ENCODE results near the gene LRTM2. TPM values are rescaled to one million over a fixed set of nuclear protein-coding genes. Genes with fewer than 3 reads are reported as not detected.
A peak's percentile ranks its signal among the peaks of the same experiment; 100 is the strongest.

The LRTM2 gene
- polyA plus RNA-seq, 1 donor from 2014 or later: 2.4 TPM

- H3F3A ChIP-seq (ENCODE audit: insufficient read depth, low read length, poor library complexity, severe bottlenecking): no peaks in the 10 kb centered on the region
- H3K4me2 ChIP-seq (ENCODE audit: low read length): no peak overlapping the region
- H3K27ac ChIP-seq (ENCODE audit: low read length): no peak overlapping the region
- H3K9me2 ChIP-seq (ENCODE audit: insufficient read depth, low read length): no peaks in the 10 kb centered on the region
- H3K4me3 ChIP-seq (ENCODE audit: low read length): peak overlapping the region; percentile 46
- no peaks in the 10 kb centered on the region for H3K27me3 ChIP-seq (ENCODE audit: insufficient read depth, low read depth, low read length)
- H3K36me3 ChIP-seq (ENCODE audit: insufficient read depth, low read length): no peaks in the 10 kb centered on the region
- no peaks in the 10 kb centered on the region for H4K20me1 ChIP-seq (ENCODE audit: insufficient read depth)
- no peaks in the 10 kb centered on the region for H3K79me2 ChIP-seq (replicated peaks; ENCODE audit: insufficient read depth, low read length)
- no peaks in the 10 kb centered on the region for H3K9me3 ChIP-seq (ENCODE audit: low read length)
- TF ChIP-seq RAD21 (conservative IDR thresholded peaks at IDR 0.05) (peak; percentile 98), CTCF (IDR thresholded peaks at IDR 0.05; ENCODE audit: poor library complexity, severe bottlenecking) (peak; percentile 98), TAF1 (IDR thresholded peaks at IDR 0.05; ENCODE audit: low read depth) (no peak), SMC3 (conservative IDR thresholded peaks at IDR 0.05; ENCODE audit: poor library complexity) (peak; percentile 100), MXI1 (conservative IDR thresholded peaks at IDR 0.05; ENCODE audit: poor library complexity, severe bottlenecking) (peak; percentile 32)
- peak overlapping the region; percentile 16 for H3K9ac ChIP-seq (ENCODE audit: low read length)
- H2AFZ ChIP-seq (ENCODE audit: low read depth, low read length): no peak overlapping the region
Measured at GRCh38 chr12:1795785-1796514, 24.4 kb upstream of the LRTM2 start.

GRCh38 chr12:1796515-1797010, 23.8 kb upstream of the LRTM2 start:
- Histone ChIP-seq H3K4me3 (ENCODE audit: low read length) (peak overlapping the region; percentile 46), H3K27ac (ENCODE audit: low read length) (no peak overlapping the region)

GRCh38 chr12:1797011-1797901, 23.1 kb upstream of the LRTM2 start:
- Histone ChIP-seq H2AFZ (ENCODE audit: low read depth, low read length) (no peak overlapping the region), H3F3A (ENCODE audit: insufficient read depth, low read length, poor library complexity, severe bottlenecking) (no peaks in the 10 kb centered on the region), H3K4me3 (ENCODE audit: low read length) (no peak overlapping the region), H3K27ac (ENCODE audit: low read length) (no peak overlapping the region), H3K4me2 (ENCODE audit: low read length) (no peak overlapping the region), H3K27me3 (ENCODE audit: insufficient read depth, low read depth, low read length) (no peaks in the 10 kb centered on the region), H3K9me2 (ENCODE audit: insufficient read depth, low read length) (no peaks in the 10 kb centered on the region), H3K9me3 (ENCODE audit: low read length) (no peaks in the 10 kb centered on the region), H3K36me3 (ENCODE audit: insufficient read depth, low read length) (no peaks in the 10 kb centered on the region), H3K9ac (ENCODE audit: low read length) (no peak overlapping the region), H3K79me2 (replicated peaks; ENCODE audit: insufficient read depth, low read length) (no peaks in the 10 kb centered on the region), H4K20me1 (ENCODE audit: insufficient read depth) (no peaks in the 10 kb centered on the region)
- no peak for TF ChIP-seq EZH2 (IDR thresholded peaks at IDR 0.05; ENCODE audit: borderline replicate concordance, insufficient read depth, low read length, poor library complexity, severe bottlenecking)
- TF ChIP-seq CTCF (IDR thresholded peaks at IDR 0.05; ENCODE audit: poor library complexity, severe bottlenecking): no peak
- no peak for TF ChIP-seq RAD21 (conservative IDR thresholded peaks at IDR 0.05)
- TF ChIP-seq TAF1 (IDR thresholded peaks at IDR 0.05; ENCODE audit: low read depth): no peak
- TF ChIP-seq SMC3 (conservative IDR thresholded peaks at IDR 0.05; ENCODE audit: poor library complexity): no peak
- no peak for TF ChIP-seq MXI1 (conservative IDR thresholded peaks at IDR 0.05; ENCODE audit: poor library complexity, severe bottlenecking)
- TF ChIP-seq REST (IDR thresholded peaks at IDR 0.05; ENCODE audit: borderline replicate concordance): no peak
- no peak for TF ChIP-seq EP300 (conservative IDR thresholded peaks at IDR 0.05; ENCODE audit: poor library complexity, severe bottlenecking)
- TF ChIP-seq POLR2AphosphoS5 (IDR thresholded peaks at IDR 0.05): no peak

More at GRCh38 chr12:1796515-1797010, 23.8 kb upstream of the LRTM2 start:
- Histone ChIP-seq H4K20me1 (ENCODE audit: insufficient read depth) (no peaks in the 10 kb centered on the region), H3K9me3 (ENCODE audit: low read length) (no peaks in the 10 kb centered on the region), H3K4me2 (ENCODE audit: low read length) (no peak overlapping the region), H2AFZ (ENCODE audit: low read depth, low read length) (no peak overlapping the region), H3K36me3 (ENCODE audit: insufficient read depth, low read length) (no peaks in the 10 kb centered on the region), H3K79me2 (replicated peaks; ENCODE audit: insufficient read depth, low read length) (no peaks in the 10 kb centered on the region), H3K27me3 (ENCODE audit: insufficient read depth, low read depth, low read length) (no peaks in the 10 kb centered on the region), H3K9me2 (ENCODE audit: insufficient read depth, low read length) (no peaks in the 10 kb centered on the region), H3F3A (ENCODE audit: insufficient read depth, low read length, poor library complexity, severe bottlenecking) (no peaks in the 10 kb centered on the region), H3K9ac (ENCODE audit: low read length) (peak overlapping the region; percentile 7)
- no peak for TF ChIP-seq MXI1 (conservative IDR thresholded peaks at IDR 0.05; ENCODE audit: poor library complexity, severe bottlenecking)
- no peak for TF ChIP-seq TAF1 (IDR thresholded peaks at IDR 0.05; ENCODE audit: low read depth)
